HCEC 1CT (cell line): ENCODE results near the gene GREM2.

Experiments
- DNase-seq: peaks from one replicate; pipeline ENCODE4 v3.0.0-alpha.2; 2017

GREM2 gene

DNA sequence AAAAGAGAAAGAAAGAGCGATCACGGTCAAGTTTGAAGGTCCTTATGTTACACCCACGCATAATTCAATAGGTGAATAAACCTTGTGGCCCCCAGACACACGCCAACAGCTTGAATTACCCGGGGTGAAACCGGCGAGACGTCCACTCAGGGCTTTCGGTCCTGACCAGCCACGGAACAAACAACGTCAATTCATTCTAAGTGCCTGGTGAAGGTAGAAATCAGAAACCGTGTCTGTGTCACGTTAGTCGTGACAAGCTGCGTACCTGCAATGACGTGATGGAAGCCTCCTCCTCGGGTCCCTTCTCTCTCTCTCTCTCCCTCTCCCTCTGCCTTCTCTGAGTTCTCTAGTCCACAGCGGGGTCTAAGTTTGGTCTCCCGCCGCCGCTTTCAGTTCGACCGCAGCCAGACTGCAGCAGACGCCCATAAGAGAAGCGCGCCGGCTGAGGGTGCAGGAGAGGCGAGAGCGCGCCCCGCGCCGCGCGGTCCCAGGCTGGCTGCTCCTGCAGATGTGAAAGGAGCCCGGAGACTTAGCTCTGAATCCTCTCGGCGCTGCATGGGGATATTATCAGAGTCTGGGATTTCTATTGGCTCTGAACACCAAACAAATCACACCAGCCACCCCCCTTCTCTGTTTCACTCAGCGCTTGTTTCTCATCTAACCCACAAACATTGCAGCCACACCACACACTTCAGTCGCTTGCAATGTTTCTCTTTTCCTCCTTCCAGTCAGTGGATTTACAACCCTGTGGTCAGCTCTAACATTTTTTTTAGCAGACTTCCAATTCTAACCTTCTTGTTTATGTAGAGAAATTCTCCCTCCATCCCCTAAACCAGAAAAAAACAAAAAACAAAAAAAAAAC is at the start of gene GREM2:
GREM2 (minus strand) TSS at position 537 of the 862 bp plus-strand sequence. CDS start 118,680 bp downstream, outside the sequence.
- peak; percentile 84 for DNase-seq

DNA sequence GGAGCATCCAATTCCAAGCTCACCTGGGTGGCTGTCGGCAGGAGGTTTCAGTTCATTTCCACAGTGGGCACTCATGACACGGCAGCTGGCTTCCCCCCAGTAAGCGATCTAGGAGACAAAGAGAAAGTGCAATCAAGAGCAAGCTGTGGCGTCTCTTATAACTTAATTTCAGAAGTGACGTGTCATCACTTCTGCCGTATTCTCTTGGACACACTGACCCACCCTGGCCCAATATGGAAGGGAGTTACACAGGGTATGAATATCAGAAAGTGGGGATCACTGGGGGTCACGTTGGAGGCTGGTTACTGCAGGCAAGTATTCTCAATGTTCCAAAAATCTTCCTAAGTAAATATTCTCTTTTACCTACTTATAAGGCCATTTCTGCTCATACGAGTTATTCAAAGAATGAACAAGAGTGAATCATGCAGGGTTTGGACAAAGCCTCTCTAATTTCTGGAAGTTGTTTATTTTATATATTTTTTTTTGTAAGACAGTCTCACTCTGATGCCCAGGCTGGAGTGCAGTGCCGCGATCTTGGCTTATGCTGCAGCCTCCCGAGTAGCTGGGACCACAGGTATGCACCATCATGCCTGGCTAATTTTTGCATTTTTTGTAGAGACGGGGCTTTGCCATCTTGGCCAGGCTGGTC is 46.5 kb upstream of the GREM2 start:
- DNase-seq: peak; percentile 62

DNA sequence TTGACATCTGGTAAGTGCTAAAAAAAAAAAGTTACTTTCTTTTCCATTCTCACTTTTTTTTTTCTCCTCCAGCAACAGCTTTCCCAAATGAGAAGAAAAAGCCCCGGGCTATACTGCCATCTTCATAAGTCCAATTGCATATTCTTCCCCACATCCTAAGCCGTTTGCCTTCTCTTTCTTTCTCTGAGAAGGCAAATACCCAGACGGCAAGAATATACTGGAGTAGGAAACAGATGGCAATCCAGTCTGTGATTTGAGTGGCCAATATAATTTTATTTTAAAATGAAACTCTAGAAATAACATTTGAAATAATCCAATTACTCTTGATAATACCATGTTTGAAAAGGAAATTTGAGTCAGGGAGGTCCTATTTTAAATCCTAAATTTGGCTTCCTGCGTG is 44.6 kb upstream of the GREM2 start:
- DNase-seq: no peak

GRCh38 chr1:240652961-240653409 is 41.0 kb upstream of the GREM2 start:
- DNase-seq: no peak

- no peak for DNase-seq
Observed at GRCh38 chr1:240652549-240652948, 40.6 kb upstream of the GREM2 start.

- no peak for DNase-seq
Observed at GRCh38 chr1:240650877-240651276, 38.9 kb upstream of the GREM2 start.

DNA sequence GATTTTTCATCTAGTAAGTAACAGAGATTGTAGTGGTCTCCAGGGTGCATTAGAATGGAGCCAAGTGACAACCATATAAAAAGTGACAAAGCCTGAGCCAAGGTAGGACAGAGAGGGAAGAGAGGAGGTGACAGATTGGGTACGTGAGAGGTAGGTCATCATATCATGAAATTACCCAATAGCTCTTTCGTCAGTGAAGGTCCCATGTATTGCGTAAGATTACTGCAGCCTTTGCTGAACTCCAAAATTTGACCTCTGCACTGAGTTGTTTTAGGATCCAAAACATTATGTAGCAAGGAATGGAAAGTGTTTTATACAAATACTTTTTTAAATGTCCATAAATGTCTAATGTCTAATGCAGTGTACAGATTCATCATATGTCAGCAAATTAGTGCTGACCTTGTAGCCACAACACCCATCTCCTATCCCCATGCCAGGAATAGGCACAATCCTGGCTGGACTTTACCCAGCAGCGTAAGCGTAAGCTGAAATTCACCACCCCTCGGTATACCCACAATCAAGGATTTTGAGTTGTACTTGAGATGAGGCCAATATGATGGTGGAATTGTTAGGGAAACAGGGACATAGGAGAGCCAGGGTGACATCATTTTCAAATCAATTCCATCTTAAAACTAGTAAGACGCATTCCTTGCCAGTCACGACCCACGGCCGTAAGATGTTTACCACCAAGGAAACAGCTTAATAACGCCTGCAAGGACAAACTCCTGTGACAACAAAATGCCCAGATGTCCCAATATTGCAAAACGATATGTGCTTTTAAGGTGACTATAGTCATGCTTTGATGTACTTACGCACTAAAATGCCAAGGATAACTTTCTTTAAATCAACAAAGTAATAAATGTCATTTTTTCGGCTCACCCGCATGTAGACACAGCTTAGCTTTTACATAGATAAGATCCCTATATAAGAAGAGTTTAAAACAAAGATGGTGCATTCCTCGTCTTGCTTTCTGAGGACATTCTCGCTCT is 38.1 kb upstream of the GREM2 start:
- DNase-seq: no peak

- no peak for DNase-seq
Observed at GRCh38 chr1:240646571-240647240, 34.8 kb upstream of the GREM2 start.

DNA sequence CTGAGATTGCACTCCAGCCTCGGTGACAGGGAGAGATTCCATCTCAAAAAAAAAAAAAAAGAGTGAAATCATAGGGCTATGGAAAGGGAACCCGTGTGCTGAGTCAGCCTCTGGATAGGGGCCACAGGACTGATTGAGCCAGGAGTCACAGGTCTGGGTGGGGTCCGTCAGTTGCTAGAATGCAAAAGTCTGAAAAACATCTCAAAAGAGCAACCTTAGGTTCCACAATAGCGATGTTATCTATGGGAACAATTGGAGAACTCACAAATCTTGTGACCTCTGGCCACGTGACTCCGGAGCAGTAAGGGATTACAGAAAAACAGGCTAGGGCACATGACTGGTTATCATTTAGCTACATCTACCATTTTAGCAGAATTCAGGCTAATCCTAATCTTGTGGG is 32.8 kb upstream of the GREM2 start:
- DNase-seq: no peak

GRCh38 chr1:240635466-240636256 is 23.7 kb upstream of the GREM2 start:
- no peak for DNase-seq

DNA sequence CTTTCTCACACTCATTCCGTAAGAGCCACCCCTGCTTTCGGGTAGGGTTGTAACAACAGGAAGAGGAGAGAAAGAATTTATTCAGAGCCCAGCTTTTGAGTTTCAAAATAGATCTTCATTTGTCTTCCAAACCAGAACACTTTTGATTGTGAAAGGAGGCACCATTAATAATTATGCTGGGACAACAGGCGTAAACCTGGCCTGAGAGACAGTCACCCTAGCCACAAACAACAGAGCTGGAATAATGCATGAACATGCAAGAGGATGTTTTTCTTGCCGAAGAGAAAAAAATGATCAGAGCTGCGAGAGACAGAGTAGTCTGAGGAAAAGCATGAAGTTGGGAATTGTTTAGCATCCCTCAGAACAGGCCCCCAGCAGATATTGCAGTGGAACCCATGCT is 18.5 kb upstream of the GREM2 start:
- no peak for DNase-seq

DNA sequence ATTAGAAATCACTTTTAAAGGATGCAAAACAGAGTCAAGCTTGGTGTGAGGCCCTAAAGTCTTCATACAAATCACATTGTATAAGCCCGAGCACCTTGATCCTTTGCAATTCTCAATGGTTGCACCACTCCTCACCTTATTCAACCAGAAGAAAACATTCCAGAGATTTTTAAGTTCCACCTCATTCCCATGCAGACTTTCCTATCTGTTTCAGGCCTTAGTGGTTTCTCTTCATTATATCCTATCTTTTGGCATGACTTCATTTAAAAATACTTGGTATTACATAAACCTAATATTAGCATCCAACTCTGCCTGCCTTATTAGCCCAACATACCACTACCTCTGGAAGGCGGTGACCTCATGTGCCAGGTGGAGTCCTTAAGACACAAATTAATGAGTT is 9.3 kb upstream of the GREM2 start:
- DNase-seq: no peak

- DNase-seq: no peak
Observed at GRCh38 chr1:240619906-240620621, 8.1 kb upstream of the GREM2 start.

DNA sequence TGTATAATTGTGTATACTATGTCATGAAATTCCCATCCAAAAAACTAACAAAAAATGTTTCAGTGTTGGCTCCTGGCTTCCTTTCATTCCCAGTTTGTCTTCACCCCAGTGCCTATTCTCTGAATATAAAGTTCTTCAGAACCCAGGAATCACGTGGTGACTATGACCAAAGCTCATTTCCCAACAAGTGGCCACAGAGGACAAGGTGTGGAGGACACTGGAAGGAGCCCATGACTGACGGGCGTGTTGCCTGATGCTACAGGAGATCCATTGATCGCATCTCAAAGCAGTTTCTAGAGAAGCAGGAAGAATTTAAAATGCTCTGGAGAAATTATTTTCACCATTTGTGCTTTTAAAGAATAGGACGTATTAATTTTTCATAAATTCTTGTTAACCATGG is 7.4 kb upstream of the GREM2 start:
- no peak for DNase-seq

DNA sequence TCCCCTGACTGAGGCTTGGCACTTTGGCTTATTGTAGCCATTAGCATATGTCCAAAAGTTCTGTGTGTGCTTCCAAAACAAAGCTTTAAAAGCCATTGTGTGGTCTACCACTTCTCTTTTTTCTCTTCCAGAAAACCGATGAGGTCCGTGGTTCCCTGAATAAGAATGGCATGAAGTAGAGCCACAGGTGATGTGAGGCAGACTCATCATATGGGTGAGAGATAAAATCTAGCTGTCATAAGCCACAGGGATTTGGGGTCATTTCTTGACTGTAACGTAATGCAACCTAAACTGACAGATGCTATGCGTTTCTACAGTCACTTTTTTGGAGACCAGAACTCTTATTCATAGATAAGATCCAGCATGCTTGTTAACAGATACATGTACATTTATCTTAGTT is 7.0 kb upstream of the GREM2 start:
- no peak for DNase-seq

- DNase-seq: no peak
Observed at GRCh38 chr1:240616018-240616417, 4.1 kb upstream of the GREM2 start.

DNA sequence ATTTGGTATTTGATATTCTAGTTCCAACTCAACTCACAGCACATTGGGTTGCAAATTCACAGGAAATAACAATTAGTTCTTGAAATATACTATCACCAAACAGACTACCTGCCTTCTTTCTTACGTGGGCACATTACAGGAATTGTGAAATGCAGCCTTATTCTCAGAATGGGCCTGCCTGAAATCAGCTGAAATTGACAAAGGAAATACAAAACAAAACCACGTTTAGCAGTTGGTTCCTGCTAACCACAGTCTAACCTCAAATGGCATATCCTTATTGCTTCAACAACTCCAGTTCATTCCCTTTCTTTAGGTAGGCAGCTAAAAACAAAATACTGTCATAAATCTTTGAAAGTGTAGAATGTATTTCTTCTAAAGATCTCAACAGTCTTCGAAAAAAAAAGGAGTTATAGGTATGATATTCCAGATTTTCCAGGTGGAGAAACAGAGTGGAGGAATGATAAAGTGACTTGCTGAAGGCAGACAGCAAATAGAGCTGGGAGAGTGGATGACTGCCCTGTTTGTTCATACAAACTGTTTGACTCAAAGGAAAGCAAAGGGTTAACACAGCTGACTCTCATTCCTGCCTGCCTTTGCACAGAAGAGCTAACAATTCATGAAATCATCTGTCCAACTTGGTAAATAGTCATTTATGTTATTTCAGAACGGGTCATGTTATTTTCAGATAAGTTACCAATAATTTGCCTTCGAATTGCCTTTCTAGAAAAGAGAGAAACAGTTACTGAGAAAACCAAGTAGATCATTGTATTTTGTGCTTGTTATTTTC is 1.6 kb upstream of the GREM2 start:
- no peak for DNase-seq

- no peak for DNase-seq
Observed at GRCh38 chr1:240612811-240613210, 856 bp upstream of the GREM2 start.

- DNase-seq: no peak
Observed at GRCh38 chr1:240611228-240611618, 732 bp downstream of the GREM2 start.

- DNase-seq: no peak
Observed at GRCh38 chr1:240610636-240611035, 1.3 kb downstream of the GREM2 start.
